SK-N-SH treated with all-trans-retinoic acid at 6 μM for 48 hours (cell line): Measurements from ENCODE around the gene NOX1.

ENCODE experiments used
- ESRRG ChIP-seq: fragments of 250-450 bp; sonication (Bioruptor Pico); IDR thresholded peaks from 2 replicates; pipeline ENCODE4 v1.6.1; 2021; ENCODE audit warnings: mild to moderate bottlenecking
- GLIS3 ChIP-seq: fragments of 250-450 bp; sonication (Bioruptor Pico); IDR thresholded peaks from 2 replicates; pipeline ENCODE4 v1.5.0; 2020; ENCODE audit warnings: mild to moderate bottlenecking, moderate library complexity
- OSR1 ChIP-seq: fragments of 250-450 bp; sonication (Bioruptor Pico); IDR thresholded peaks from 2 replicates; pipeline ENCODE4 v1.8.0; 2022; ENCODE audit warnings: moderate library complexity, mild to moderate bottlenecking, inconsistent platforms
- SNAI2 ChIP-seq: fragments of 250-450 bp; sonication (Bioruptor Pico); IDR thresholded peaks from 2 replicates; pipeline ENCODE4 v1.5.0; 2020; ENCODE audit warnings: mild to moderate bottlenecking, moderate library complexity
- ZFP3 ChIP-seq: fragments of 250-450 bp; sonication (Bioruptor Pico); IDR thresholded peaks from 2 replicates; pipeline ENCODE4 v1.5.0; 2020; ENCODE audit warnings: mild to moderate bottlenecking, moderate library complexity
- TF ChIP-seq, protein P1 (sequence below): fragments of 250-450 bp; sonication (Bioruptor Pico); IDR thresholded peaks from 2 replicates; pipeline ENCODE4 v1.5.0; 2020; ENCODE audit warnings: mild to moderate bottlenecking, moderate library complexity

DNA sequence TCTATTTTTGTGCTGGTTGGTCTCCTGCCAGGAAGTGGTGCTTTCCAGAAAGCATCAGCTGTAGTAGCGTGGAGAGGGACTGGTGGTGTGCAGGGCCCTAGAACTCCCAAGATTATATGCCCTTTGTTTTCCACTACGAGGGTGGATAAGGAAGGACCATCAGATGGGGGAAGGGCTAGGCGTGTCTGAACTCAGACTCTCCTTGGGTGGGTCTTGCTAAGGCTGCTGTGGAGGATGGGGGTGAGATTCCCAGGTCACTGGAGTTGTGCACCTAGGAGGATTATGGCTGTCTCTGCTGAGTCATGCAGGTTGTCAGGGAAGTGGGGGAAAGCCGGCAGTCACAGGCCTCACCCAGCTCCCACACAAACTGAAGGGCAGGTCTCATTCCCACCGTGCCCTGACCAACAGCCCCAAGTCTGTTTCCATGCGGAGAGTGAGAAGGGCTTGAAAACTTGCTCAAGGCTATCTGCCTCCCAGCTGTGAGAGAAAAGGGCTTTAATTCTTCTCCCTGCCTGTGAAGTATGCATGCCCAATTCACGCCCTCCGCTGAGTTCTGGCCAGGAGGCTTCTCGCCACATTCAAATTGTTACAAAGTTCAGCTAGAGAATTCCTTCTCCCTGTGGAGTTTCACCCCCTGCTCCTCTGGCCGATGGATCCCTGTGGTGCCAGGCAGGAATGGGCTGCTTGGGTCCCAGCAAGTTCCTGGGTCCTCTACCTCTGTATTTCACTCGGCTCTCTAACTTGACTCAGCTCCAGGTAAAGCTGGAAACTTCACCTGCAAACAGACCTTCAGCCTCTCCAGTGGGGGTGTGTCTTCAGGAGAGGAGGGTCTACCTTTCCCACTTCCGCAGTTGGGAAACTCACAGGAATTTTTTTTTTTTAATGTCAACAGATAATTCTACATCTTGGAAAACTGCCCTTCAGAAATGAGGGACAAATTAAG, 61.7 kb downstream of the NOX1 start:
- TF ChIP-seq SNAI2 (no peak), GLIS3 (no peak), OSR1 (CRISPR knock-in tag) (no peak), ESRRG (CRISPR knock-in tag) (no peak), ZFP3 (CRISPR knock-in tag) (no peak)
- TF ChIP-seq, protein P1, sequence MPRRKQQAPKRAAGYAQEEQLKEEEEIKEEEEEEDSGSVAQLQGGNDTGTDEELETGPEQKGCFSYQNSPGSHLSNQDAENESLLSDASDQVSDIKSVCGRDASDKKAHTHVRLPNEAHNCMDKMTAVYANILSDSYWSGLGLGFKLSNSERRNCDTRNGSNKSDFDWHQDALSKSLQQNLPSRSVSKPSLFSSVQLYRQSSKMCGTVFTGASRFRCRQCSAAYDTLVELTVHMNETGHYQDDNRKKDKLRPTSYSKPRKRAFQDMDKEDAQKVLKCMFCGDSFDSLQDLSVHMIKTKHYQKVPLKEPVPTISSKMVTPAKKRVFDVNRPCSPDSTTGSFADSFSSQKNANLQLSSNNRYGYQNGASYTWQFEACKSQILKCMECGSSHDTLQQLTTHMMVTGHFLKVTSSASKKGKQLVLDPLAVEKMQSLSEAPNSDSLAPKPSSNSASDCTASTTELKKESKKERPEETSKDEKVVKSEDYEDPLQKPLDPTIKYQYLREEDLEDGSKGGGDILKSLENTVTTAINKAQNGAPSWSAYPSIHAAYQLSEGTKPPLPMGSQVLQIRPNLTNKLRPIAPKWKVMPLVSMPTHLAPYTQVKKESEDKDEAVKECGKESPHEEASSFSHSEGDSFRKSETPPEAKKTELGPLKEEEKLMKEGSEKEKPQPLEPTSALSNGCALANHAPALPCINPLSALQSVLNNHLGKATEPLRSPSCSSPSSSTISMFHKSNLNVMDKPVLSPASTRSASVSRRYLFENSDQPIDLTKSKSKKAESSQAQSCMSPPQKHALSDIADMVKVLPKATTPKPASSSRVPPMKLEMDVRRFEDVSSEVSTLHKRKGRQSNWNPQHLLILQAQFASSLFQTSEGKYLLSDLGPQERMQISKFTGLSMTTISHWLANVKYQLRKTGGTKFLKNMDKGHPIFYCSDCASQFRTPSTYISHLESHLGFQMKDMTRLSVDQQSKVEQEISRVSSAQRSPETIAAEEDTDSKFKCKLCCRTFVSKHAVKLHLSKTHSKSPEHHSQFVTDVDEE = no peak
